Hepatocyte (in vitro differentiated cells): ENCODE data around the gene PCDHGB3. TPM values are rescaled to one million over a fixed set of nuclear protein-coding genes. Genes with fewer than 3 reads are reported as not detected.
"Not testable (repeated sequence)": the region's sequence is repeated elsewhere in the genome, so short reads cannot be mapped to it uniquely, and the experiment has no call there.

ENCODE experiments used
- DNase-seq: peaks from one replicate; pipeline ENCODE4 v3.0.0-alpha.2; 2016; ENCODE audit warnings: low spot score
- H2AFZ ChIP-seq: fragments of 200-600 bp; sonication (generic); 2 replicates; pipeline ENCODE4 v1.6.0; 2016; ENCODE audit warnings: antibody characterized with exemption, mild to moderate bottlenecking
- H3K27ac ChIP-seq: fragments of 200-600 bp; sonication (generic); 2 replicates; pipeline ENCODE4 v1.5.1; 2016; ENCODE audit warnings: mild to moderate bottlenecking
- H3K27me3 ChIP-seq: fragments of 200-600 bp; sonication (generic); 2 replicates; pipeline ENCODE4 v1.6.1; 2016
- H3K36me3 ChIP-seq: fragments of 200-600 bp; sonication (generic); replicated peaks from 2 replicates; pipeline ENCODE4 v1.5.1; 2016; ENCODE audit warnings: low read depth; ENCODE audit not compliant: insufficient read depth
- H3K4me1 ChIP-seq: fragments of 200-600 bp; sonication (generic); 2 replicates; pipeline ENCODE4 v1.5.1; 2016; ENCODE audit warnings: mild to moderate bottlenecking, moderate library complexity; ENCODE audit not compliant: insufficient read depth
- H3K4me2 ChIP-seq: fragments of 200-600 bp; sonication (generic); 2 replicates; pipeline ENCODE4 v1.6.0; 2016
- H3K4me3 ChIP-seq: fragments of 200-600 bp; sonication (generic); 2 replicates; pipeline ENCODE4 v1.5.1; 2016; ENCODE audit warnings: mild to moderate bottlenecking
- H3K79me2 ChIP-seq: fragments of 200-600 bp; sonication (generic); 2 replicates; pipeline ENCODE4 v1.6.0; 2017; ENCODE audit warnings: mild to moderate bottlenecking
- H3K9me2 ChIP-seq: fragments of 200-600 bp; sonication (generic); replicated peaks from 2 replicates; pipeline ENCODE4 v1.6.0; 2017; ENCODE audit warnings: mild to moderate bottlenecking; ENCODE audit not compliant: insufficient read depth
- H3K9me3 ChIP-seq: fragments of 200-600 bp; sonication (generic); 2 replicates; pipeline ENCODE4 v1.5.1; 2016; ENCODE audit warnings: low read depth, mild to moderate bottlenecking
- H4K20me1 ChIP-seq: fragments of 200-600 bp; sonication (generic); 2 replicates; pipeline ENCODE4 v1.6.0; 2016; ENCODE audit warnings: mild to moderate bottlenecking; ENCODE audit not compliant: insufficient read depth, poor library complexity, severe bottlenecking
- EZH2 ChIP-seq: fragments of 200-600 bp; sonication (generic); IDR thresholded peaks from 2 replicates; pipeline ENCODE4 v1.6.1; 2016; ENCODE audit warnings: antibody characterized with exemption, mild to moderate bottlenecking, borderline replicate concordance
- EZH2phosphoT487 ChIP-seq: fragments of 200-600 bp; sonication (generic); IDR thresholded peaks from one replicate; pipeline ENCODE4 v1.6.1; 2018; ENCODE audit warnings: antibody characterized with exemption, mild to moderate bottlenecking, low read depth, moderate library complexity; ENCODE audit not compliant: unreplicated experiment, severe bottlenecking
- WGBS: methylation state at CpG from one replicate; pipeline ENCODE4 v1.1.6; 2016; ENCODE audit warnings: low lambda C conversion rate; ENCODE audit errors: missing lambda C conversion rate; 5-methylcytosine and 5-hydroxymethylcytosine counted together
- polyA plus RNA-seq: library from polyadenylated mRNA; unstranded; fragments of >200 nt; fragmentation: Nextera tagmentation; extraction: Ambion mirVana; gene quantifications from 2 replicates; pipeline ENCODE4 v1.2.1, GENCODE V29; 2016
- total RNA-seq: library from RNA; depleted of rRNA; stranded (reverse); fragments of >200 nt; gene quantifications from 2 replicates; pipeline ENCODE4 v1.2.3, GENCODE V29; 2014
- TF ChIP-seq, protein P1 (sequence below): fragments of 200-600 bp; sonication (generic); IDR thresholded peaks from 2 replicates; pipeline ENCODE4 v1.5.1; 2016; ENCODE audit warnings: antibody characterized with exemption, mild to moderate bottlenecking; ENCODE audit not compliant: poor library complexity

Gene PCDHGB3
- total and polyA plus RNA-seq, 2 experiments from 2014 or later, result not detected

- 89% methylated on average over 8 of the region's 8 CpGs for WGBS
- no peak for DNase-seq
- no peaks in the 10 kb centered on the region for H4K20me1 ChIP-seq
- H3K9me3 ChIP-seq, result peaks cover 3% of the 10 kb centered on the region
- H3K9me2 ChIP-seq, result no peaks in the 10 kb centered on the region
- no peak overlapping the region for H2AFZ ChIP-seq
- no peak for TF ChIP-seq EZH2
- TF ChIP-seq, protein P1, sequence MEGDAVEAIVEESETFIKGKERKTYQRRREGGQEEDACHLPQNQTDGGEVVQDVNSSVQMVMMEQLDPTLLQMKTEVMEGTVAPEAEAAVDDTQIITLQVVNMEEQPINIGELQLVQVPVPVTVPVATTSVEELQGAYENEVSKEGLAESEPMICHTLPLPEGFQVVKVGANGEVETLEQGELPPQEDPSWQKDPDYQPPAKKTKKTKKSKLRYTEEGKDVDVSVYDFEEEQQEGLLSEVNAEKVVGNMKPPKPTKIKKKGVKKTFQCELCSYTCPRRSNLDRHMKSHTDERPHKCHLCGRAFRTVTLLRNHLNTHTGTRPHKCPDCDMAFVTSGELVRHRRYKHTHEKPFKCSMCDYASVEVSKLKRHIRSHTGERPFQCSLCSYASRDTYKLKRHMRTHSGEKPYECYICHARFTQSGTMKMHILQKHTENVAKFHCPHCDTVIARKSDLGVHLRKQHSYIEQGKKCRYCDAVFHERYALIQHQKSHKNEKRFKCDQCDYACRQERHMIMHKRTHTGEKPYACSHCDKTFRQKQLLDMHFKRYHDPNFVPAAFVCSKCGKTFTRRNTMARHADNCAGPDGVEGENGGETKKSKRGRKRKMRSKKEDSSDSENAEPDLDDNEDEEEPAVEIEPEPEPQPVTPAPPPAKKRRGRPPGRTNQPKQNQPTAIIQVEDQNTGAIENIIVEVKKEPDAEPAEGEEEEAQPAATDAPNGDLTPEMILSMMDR, result no peak
- TF ChIP-seq EZH2phosphoT487, result no peak
- no peak overlapping the region for H3K27ac ChIP-seq
- H3K27me3 ChIP-seq, result no peaks in the 10 kb centered on the region
- no peaks in the 10 kb centered on the region for H3K36me3 ChIP-seq
- H3K4me1 ChIP-seq, result no peaks in the 10 kb centered on the region
- no peaks in the 10 kb centered on the region for H3K79me2 ChIP-seq
- no peak overlapping the region for H3K4me3 ChIP-seq
- no peak overlapping the region for H3K4me2 ChIP-seq
These were observed 41.8 kb upstream of the PCDHGB3 start for GRCh38 chr5:141328231-141328630.

DNA sequence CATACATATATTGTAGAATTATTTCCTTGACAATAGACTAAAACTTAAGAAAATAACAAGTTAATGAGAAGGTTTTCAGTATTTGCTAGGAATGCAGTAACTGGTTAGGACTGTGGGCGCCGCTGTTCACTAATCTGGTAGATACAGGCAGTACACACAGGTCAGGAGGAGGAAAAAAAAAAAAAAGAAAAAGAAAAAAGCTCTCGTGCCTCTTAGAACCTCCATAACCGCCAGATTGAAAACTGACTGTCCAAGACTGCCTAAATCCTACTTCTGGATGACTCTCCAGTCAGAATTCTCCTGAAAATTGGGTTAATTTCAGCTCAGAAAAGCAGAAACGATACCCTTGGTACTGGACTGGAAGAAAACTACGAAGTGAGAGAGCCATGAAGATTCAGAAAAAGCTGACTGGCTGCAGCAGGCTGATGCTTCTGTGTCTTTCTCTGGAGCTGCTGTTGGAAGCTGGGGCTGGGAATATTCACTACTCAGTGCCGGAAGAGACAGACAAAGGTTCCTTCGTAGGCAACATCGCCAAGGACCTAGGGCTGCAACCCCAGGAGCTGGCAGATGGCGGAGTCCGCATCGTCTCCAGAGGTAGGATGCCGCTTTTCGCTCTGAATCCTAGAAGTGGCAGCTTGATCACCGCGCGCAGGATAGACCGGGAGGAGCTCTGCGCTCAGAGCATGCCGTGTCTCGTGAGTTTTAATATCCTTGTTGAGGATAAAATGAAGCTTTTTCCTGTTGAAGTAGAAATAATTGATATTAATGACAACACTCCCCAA, 39.6 kb upstream of the PCDHGB3 start, which contains the start of gene PCDHGA1:
TSS of gene PCDHGA1 (plus strand) at position 216 of the 782 bp plus-strand sequence.
- Histone ChIP-seq H3K79me2 (no peaks in the 10 kb centered on the region), H3K4me2 (no peak within 1 kb of the TSS), H3K4me3 (no peak within 1 kb of the TSS), H3K36me3 (no peaks in the 10 kb centered on the region), H3K27ac (no peak within 1 kb of the TSS), H2AFZ (no peak within 1 kb of the TSS), H3K27me3 (no peaks in the 10 kb centered on the region), H3K9me3 (peaks cover 3% of the 10 kb centered on the region), H4K20me1 (no peaks in the 10 kb centered on the region), H3K9me2 (no peaks in the 10 kb centered on the region), H3K4me1 (no peaks in the 10 kb centered on the region)
- DNase-seq, result no peak
- 88% methylated on average over 21 of the region's 21 CpGs for WGBS
- TF ChIP-seq, protein P1, result no peak
- TF ChIP-seq EZH2 (no peak), EZH2phosphoT487 (no peak)

- not testable (repeated sequence) for H4K20me1 ChIP-seq, H3K79me2 ChIP-seq, H3K4me2 ChIP-seq, H3K4me3 ChIP-seq, H3K9me2 ChIP-seq, H3K27me3 ChIP-seq, H3K27ac ChIP-seq, H3K36me3 ChIP-seq, H3K9me3 ChIP-seq, H3K4me1 ChIP-seq, H2AFZ ChIP-seq, DNase-seq
- 98% methylated on average over 38 of the region's 39 CpGs for WGBS
These were observed 37.5 kb upstream of the PCDHGB3 start for GRCh38 chr5:141332571-141332970.

GRCh38 chr5:141338538-141339306, 31.3 kb upstream of the PCDHGB3 start, which contains the start of gene PCDHGA2:
TSS of gene PCDHGA2 (plus strand) at chr5:141338760.
- Histone ChIP-seq H3K79me2 (no peaks in the 10 kb centered on the region), H3K4me3 (no peak within 1 kb of the TSS), H3K4me2 (no peak within 1 kb of the TSS), H3K27ac (no peak within 1 kb of the TSS), H4K20me1 (no peaks in the 10 kb centered on the region), H3K27me3 (no peaks in the 10 kb centered on the region), H3K9me3 (peaks cover 3% of the 10 kb centered on the region), H3K36me3 (no peaks in the 10 kb centered on the region), H3K9me2 (no peaks in the 10 kb centered on the region), H3K4me1 (no peaks in the 10 kb centered on the region), H2AFZ (no peak within 1 kb of the TSS)
- no peak for DNase-seq
- no peak for TF ChIP-seq EZH2phosphoT487
- TF ChIP-seq, protein P1, result no peak
- TF ChIP-seq EZH2, result no peak
- 84% methylated on average over 27 of the region's 27 CpGs for WGBS

DNA sequence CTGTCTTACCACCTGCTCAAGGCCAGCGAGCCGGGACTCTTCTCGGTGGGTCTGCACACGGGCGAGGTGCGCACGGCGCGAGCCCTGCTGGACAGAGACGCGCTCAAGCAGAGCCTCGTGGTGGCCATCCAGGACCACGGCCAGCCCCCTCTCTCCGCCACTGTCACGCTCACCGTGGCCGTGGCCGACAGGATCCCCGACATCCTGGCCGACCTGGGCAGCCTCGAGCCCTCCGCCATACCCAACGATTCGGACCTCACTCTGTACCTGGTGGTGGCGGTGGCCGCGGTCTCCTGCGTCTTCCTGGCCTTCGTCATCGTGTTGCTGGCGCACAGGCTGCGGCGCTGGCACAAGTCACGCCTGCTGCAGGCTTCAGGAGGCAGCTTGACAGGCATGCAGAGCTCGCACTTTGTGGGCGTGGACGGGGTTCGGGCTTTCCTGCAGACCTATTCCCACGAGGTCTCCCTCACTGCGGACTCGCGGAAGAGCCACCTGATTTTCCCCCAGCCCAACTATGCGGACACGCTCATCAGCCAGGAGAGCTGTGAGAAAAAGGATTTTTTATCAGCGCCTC, 29.2 kb upstream of the PCDHGB3 start:
- not testable (repeated sequence) for H3K9me2 ChIP-seq, H3K36me3 ChIP-seq, H3K27me3 ChIP-seq, DNase-seq, H3K4me3 ChIP-seq, H3K9me3 ChIP-seq, H2AFZ ChIP-seq, H3K79me2 ChIP-seq, H3K27ac ChIP-seq, H3K4me2 ChIP-seq, H3K4me1 ChIP-seq, H4K20me1 ChIP-seq
- 95% methylated on average over 29 of the region's 45 CpGs for WGBS
